ENCODE measurements around the gene ADAM23.

- TF ChIP-seq POLR2A (IDR thresholded peaks at IDR 0.05) (no peak), POLR2AphosphoS5 (IDR thresholded peaks at IDR 0.05) (no peak), CTCF (IDR thresholded peaks at IDR 0.05) (no peak)
These were observed 8.9 kb downstream of the ADAM23 start for GRCh38 chr2:206452242-206452641.

All from upper lobe of left lung (tissue), 4 donors.